ENCODE measurements around the gene FNDC3A.

DNA sequence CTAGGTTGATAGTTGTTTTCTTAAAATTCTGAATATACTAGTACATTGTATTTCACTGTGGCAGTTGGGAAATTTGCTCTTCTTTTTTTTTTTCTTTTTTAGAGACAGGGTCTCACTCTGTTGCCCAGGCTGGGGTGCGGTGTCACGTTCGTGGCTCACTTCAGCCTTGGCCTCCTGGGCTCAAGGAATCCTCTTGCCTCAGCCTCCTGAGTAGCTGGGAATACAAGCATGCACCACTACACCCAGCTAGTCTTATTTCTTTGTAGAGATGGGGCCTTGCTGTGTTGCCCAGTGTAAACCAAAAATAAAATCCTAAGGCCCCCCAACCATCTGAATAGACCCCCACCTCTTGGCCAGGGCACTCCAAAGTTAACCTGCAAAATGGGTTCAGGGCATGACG lies 79.3 kb downstream of the FNDC3A start:
- TF ChIP-seq, protein P1, sequence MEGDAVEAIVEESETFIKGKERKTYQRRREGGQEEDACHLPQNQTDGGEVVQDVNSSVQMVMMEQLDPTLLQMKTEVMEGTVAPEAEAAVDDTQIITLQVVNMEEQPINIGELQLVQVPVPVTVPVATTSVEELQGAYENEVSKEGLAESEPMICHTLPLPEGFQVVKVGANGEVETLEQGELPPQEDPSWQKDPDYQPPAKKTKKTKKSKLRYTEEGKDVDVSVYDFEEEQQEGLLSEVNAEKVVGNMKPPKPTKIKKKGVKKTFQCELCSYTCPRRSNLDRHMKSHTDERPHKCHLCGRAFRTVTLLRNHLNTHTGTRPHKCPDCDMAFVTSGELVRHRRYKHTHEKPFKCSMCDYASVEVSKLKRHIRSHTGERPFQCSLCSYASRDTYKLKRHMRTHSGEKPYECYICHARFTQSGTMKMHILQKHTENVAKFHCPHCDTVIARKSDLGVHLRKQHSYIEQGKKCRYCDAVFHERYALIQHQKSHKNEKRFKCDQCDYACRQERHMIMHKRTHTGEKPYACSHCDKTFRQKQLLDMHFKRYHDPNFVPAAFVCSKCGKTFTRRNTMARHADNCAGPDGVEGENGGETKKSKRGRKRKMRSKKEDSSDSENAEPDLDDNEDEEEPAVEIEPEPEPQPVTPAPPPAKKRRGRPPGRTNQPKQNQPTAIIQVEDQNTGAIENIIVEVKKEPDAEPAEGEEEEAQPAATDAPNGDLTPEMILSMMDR (conservative IDR thresholded peaks at IDR 0.05; ENCODE audit: low read depth, low read length), result no peak
- no peak for TF ChIP-seq EZH2 (IDR thresholded peaks at IDR 0.05; ENCODE audit: borderline replicate concordance, low read depth, low read length, poor library complexity, severe bottlenecking)
